ENCODE data around the gene CTR9.

CTR9 gene

DNA sequence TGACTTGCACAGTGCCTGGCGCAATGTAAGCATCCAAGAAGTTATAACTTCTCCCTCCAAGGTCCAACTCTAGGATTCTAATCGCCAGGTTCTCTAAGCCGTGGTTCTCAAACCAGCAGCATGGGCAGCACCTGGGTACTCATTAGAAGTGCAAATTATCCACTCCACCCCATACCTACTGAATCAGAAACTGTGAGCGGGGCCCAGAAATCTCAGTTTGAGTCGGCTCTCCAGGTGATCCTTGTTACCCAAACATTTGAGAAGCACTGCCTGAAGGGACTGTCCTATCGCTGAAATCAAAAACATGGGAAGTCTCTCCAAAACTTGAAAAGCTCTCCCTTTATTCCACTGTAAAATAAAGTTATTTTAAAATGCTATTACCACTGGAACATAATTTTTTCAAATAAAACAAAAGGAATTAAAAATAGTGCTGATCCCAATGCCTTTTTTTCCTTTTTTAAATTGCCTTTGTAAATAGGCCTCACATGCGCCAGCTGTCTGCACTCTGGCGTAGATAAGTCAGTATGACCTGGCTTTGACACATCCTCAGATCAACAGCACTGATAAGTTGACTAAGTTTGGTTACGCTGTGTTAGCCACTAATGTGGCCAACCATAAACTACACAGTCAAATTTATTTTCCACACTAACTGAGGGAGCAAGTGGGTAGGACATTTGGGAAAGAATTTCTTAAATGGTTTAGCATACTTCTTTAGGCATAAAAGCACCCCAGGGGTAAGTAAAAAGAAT lies 8.4 kb upstream of the CTR9 start:
- no peaks in the 10 kb centered on the region for H3K79me2 ChIP-seq (ENCODE audit: insufficient read depth, low read length)
- ATAC-seq (ENCODE audit: insufficient read depth, low read depth): no peak
- TF ChIP-seq, protein P1, sequence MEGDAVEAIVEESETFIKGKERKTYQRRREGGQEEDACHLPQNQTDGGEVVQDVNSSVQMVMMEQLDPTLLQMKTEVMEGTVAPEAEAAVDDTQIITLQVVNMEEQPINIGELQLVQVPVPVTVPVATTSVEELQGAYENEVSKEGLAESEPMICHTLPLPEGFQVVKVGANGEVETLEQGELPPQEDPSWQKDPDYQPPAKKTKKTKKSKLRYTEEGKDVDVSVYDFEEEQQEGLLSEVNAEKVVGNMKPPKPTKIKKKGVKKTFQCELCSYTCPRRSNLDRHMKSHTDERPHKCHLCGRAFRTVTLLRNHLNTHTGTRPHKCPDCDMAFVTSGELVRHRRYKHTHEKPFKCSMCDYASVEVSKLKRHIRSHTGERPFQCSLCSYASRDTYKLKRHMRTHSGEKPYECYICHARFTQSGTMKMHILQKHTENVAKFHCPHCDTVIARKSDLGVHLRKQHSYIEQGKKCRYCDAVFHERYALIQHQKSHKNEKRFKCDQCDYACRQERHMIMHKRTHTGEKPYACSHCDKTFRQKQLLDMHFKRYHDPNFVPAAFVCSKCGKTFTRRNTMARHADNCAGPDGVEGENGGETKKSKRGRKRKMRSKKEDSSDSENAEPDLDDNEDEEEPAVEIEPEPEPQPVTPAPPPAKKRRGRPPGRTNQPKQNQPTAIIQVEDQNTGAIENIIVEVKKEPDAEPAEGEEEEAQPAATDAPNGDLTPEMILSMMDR (IDR thresholded peaks at IDR 0.05; ENCODE audit: borderline replicate concordance, extremely low read depth, low read length, poor library complexity, severe bottlenecking): no peak
- TF ChIP-seq EZH2 (IDR thresholded peaks at IDR 0.05; ENCODE audit: borderline replicate concordance, low read depth, low read length, severe bottlenecking): no peak
- no peaks in the 10 kb centered on the region for H3K36me3 ChIP-seq (ENCODE audit: insufficient read depth, low read length)
- peaks cover 5% of the 10 kb centered on the region for H3K27me3 ChIP-seq (ENCODE audit: insufficient read depth, low read length, poor library complexity)
- no peaks in the 10 kb centered on the region for H3K9me3 ChIP-seq (ENCODE audit: insufficient read depth, low read length, severe bottlenecking)
- H3K27ac ChIP-seq (ENCODE audit: low read length): no peak overlapping the region
- no peak for DNase-seq
- no peak overlapping the region for H3K9ac ChIP-seq (ENCODE audit: low read depth, low read length)
- H3K4me3 ChIP-seq (ENCODE audit: low read depth in 1 of 2, low read length in 2 of 2): no peak overlapping the region
- H2AFZ ChIP-seq (ENCODE audit: low read depth, low read length): no peak overlapping the region
- no peak overlapping the region for H3K4me2 ChIP-seq (ENCODE audit: insufficient read depth, low read length)
- H3K4me1 ChIP-seq (ENCODE audit: insufficient read depth, low read length): no peaks in the 10 kb centered on the region
- H4K20me1 ChIP-seq (ENCODE audit: insufficient read depth, low read length): no peaks in the 10 kb centered on the region

DNA sequence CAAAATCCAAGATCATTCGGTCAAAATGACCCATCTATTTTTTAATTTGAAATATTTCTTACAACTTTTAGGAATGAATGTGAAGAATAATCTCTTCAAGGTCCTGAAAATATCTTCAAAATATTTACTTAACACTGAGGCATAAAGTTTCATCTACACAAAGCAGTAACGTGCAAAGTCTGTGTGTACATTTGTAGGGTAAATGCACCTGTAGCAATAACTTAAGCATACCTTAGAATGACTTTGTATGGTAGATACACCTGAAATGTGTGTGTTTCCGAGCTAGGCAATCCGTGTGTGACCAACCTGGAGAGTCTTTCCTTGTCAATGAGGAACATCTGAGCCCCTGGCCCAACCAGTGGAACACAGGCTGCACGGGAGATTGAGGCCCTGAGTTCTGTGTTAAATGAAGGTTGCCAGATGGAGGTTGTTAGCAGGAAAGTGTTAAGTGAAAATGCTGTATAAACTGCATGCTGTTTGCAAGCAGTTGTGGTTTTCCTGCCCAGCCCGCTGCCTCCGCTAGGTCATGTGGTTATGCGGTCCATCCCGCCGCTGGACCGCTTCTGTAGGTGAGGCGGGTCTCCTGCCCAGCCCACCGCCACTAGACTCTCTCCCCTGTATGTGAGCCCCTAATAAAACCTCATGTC lies 7.6 kb upstream of the CTR9 start:
- H4K20me1 ChIP-seq (ENCODE audit: insufficient read depth, low read length): no peaks in the 10 kb centered on the region
- TF ChIP-seq EZH2 (IDR thresholded peaks at IDR 0.05; ENCODE audit: borderline replicate concordance, low read depth, low read length, severe bottlenecking): no peak
- TF ChIP-seq, protein P1 (IDR thresholded peaks at IDR 0.05; ENCODE audit: borderline replicate concordance, extremely low read depth, low read length, poor library complexity, severe bottlenecking): no peak
- ATAC-seq (ENCODE audit: insufficient read depth, low read depth) (no peak), DNase-seq (no peak)
- no peak overlapping the region for H3K4me3 ChIP-seq (ENCODE audit: low read depth in 1 of 2, low read length in 2 of 2)
- H3K27me3 ChIP-seq (ENCODE audit: insufficient read depth, low read length, poor library complexity): no peaks in the 10 kb centered on the region
- H3K27ac ChIP-seq (ENCODE audit: low read length): no peak overlapping the region
- H3K9me3 ChIP-seq (ENCODE audit: insufficient read depth, low read length, severe bottlenecking): no peaks in the 10 kb centered on the region
- no peak overlapping the region for H3K4me2 ChIP-seq (ENCODE audit: insufficient read depth, low read length)
- H3K9ac ChIP-seq (ENCODE audit: low read depth, low read length): no peak overlapping the region
- H3K4me1 ChIP-seq (ENCODE audit: insufficient read depth, low read length): no peaks in the 10 kb centered on the region
- no peak overlapping the region for H2AFZ ChIP-seq (ENCODE audit: low read depth, low read length)
- no peaks in the 10 kb centered on the region for H3K79me2 ChIP-seq (ENCODE audit: insufficient read depth, low read length)
- H3K36me3 ChIP-seq (ENCODE audit: insufficient read depth, low read length): no peaks in the 10 kb centered on the region

GRCh38 chr11:10744206-10744605 lies 6.8 kb upstream of the CTR9 start:
- Histone ChIP-seq H3K9ac (ENCODE audit: low read depth, low read length) (no peak overlapping the region), H3K4me2 (ENCODE audit: insufficient read depth, low read length) (no peak overlapping the region), H3K4me1 (ENCODE audit: insufficient read depth, low read length) (no peaks in the 10 kb centered on the region), H4K20me1 (ENCODE audit: insufficient read depth, low read length) (no peaks in the 10 kb centered on the region), H2AFZ (ENCODE audit: low read depth, low read length) (no peak overlapping the region), H3K79me2 (ENCODE audit: insufficient read depth, low read length) (no peaks in the 10 kb centered on the region), H3K9me3 (ENCODE audit: insufficient read depth, low read length, severe bottlenecking) (no peaks in the 10 kb centered on the region), H3K36me3 (ENCODE audit: insufficient read depth, low read length) (no peaks in the 10 kb centered on the region), H3K4me3 (ENCODE audit: low read depth in 1 of 2, low read length in 2 of 2) (no peak overlapping the region), H3K27me3 (ENCODE audit: insufficient read depth, low read length, poor library complexity) (no peaks in the 10 kb centered on the region), H3K27ac (ENCODE audit: low read length) (no peak overlapping the region)
- no peak for ATAC-seq (ENCODE audit: insufficient read depth, low read depth)
- TF ChIP-seq, protein P1 (IDR thresholded peaks at IDR 0.05; ENCODE audit: borderline replicate concordance, extremely low read depth, low read length, poor library complexity, severe bottlenecking): no peak
- no peak for DNase-seq

Measured in DND-41 (cell line).